Activated CD8-positive, alpha-beta memory T cell treated with anti-CD3 and anti-CD28 coated beads for 48 hours (primary cell): Measurements from ENCODE around the gene CLUH.

ENCODE experiments used
- DNase-seq, 3 experiments: peaks; one replicate each; pipeline ENCODE4 v3.0.0-alpha.2; 2020; ENCODE audit warnings: low read depth in 2 of 3, low spot score in 2 of 3

The CLUH gene

GRCh38 chr17:2722611-2723010 lies 11.0 kb upstream of the CLUH start:
- DNase-seq: no peak

GRCh38 chr17:2721603-2722002 lies 10.0 kb upstream of the CLUH start:
- DNase-seq: no peak

DNA sequence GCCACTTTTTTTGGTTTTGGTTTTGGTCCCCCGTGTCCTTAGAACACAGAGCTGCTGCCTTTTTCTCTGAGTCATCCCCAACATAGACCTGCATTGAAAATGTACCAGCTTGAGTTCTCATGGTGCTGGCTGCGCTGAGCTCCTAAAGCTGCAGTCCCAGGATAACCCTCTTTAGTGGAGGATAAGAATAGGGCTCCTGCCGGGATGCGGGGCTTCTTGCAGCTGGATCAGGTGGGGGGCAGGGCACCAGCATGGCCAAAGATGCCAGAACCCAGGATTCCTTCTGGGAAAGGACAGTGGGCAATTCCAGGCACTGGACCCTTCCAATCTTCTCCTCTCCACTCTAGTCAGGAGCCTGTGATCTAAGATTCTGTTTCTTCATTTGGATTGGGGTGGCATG lies 8.3 kb upstream of the CLUH start:
- no peak for DNase-seq

GRCh38 chr17:2718150-2718938 lies 6.8 kb upstream of the CLUH start:
- DNase-seq: no peak

DNA sequence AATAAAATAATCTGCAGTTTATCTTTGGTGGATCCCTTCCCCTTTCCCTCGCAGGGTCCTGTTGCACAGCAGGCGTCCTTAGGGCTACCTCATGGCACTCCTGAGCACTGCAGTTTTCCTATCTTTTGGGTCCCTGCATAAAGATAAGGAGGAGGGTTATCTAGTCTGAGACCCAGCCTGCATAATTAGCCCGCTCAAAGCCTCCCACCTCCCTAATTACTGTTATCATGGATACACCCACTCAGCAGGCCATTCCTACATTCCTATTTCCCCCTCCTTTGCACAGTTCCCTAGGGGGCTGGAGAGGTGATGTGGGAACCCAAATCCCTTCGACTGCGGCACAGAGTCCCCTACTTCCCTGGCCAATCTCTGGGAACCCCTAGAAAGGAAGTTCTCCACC lies 5.1 kb upstream of the CLUH start:
- DNase-seq: no peak

DNA sequence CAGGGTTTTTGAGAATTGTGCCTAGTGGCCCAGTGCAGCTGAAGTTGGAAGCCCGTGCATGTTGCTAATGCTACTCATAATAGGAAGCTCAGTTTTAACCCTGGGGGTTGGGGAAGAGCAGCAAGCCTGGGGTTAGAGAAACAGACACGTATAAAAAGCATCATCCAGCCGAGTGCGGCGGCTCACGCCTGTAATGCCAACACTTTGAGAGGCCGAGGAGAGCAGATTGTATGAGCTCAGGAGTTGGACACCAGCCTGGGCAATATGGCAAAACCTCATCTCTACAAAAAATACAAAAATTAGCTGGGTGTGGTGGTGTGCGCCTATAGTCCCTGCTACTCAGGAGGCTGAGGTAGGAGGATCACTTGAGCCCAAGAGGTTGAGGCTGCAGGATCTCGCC lies 2.3 kb upstream of the CLUH start:
- no peak for DNase-seq

DNA sequence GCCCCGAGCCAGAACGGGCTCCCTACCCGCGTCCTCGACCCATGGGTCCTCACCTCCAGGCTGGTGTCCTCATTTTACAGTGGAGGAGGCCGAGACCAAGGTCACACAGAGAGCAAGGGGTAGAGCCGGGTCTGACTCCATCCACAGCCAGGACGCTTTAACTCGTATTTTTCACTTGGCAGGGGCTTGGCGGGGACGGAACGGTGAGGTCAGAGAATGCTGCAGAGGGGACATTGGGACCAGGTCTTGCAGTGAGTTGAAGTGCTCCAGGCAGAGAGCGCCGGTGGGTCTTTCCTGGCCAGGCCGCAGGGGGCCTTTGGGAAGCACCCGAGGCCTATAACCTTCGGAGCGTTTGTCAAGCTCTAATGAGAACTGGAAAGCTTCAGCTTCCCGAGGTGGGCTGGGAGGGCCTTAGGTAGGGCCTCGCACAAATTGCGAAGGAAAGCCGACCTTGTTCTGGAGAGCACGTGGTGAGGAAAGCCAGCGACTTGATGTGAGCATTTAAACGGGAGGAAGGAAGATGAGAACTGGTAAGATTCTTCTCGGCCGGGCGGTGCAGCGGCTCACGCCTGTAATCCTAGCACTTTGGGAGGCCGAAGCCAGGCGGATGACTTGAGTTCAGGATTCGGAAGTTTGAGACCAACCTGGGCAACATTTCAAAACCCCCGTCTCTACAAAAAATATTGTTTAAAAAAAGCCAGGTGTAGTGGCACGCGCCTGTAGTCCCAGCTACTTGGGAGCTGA lies 908 bp upstream of the CLUH start:
- no peak for DNase-seq

GRCh38 chr17:2710803-2711607 lies 559 bp downstream of the CLUH start:
- DNase-seq: no peak

DNA sequence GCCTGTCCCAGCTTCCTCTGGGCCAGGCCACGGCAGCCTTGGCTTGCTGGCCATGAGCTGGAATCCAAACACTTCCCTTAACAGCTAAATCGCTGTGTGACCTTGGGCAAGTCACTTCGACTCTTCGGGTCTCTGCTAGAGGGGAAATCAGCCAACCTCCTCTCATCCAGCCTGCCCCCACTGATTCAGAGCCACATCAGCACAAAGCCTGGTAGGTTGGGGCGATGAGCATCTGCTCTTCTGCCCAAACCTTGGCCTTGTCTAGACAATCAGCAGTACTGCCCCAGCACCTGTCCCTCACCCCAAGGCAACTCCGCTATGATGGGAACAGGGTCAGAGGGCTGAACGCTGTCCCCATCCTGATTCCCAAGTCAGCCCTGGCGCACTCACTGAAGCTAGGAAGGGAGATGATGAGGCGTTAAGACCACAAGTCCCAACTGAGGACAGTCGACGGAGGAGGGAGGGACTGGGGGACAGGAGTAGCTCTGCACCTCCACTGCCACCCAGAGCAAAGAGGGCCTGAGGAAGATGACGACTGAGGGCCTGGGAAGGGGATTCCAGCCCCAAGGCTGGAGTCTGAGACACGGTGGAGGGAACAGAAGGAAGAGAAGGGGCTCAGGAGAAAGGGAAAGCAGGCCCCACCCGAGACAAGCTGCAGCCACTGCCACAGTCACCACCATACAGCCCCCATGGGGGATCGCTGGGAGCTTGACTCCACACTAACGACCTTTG lies 1.3 kb downstream of the CLUH start:
- no peak for DNase-seq

DNA sequence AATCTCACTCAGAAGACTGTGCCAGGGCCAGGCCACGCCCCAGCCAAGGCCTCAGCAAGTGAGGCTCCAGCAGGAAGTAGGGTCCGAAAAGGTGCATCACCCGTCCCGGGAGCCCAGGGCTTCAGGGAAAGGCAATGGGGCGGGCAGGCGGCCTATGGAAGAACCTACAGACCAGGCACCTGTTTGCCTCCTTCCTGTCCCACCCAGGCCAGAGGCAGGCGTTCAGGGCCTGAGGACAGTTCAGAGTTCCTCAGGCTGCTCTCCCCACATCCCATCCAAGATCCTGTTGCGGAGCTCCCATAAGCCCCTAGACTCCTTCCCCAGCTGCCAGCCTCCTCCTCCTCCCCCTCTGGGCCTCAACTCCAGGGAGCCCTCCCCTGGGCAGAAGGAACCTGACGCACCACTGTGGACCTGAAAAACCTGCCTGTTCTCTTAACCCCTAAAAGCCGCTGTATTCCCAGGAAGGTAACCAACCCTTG lies 2.3 kb downstream of the CLUH start:
- DNase-seq: no peak

- DNase-seq: no peak
Measured at GRCh38 chr17:2708585-2709182, 2.9 kb downstream of the CLUH start.

DNA sequence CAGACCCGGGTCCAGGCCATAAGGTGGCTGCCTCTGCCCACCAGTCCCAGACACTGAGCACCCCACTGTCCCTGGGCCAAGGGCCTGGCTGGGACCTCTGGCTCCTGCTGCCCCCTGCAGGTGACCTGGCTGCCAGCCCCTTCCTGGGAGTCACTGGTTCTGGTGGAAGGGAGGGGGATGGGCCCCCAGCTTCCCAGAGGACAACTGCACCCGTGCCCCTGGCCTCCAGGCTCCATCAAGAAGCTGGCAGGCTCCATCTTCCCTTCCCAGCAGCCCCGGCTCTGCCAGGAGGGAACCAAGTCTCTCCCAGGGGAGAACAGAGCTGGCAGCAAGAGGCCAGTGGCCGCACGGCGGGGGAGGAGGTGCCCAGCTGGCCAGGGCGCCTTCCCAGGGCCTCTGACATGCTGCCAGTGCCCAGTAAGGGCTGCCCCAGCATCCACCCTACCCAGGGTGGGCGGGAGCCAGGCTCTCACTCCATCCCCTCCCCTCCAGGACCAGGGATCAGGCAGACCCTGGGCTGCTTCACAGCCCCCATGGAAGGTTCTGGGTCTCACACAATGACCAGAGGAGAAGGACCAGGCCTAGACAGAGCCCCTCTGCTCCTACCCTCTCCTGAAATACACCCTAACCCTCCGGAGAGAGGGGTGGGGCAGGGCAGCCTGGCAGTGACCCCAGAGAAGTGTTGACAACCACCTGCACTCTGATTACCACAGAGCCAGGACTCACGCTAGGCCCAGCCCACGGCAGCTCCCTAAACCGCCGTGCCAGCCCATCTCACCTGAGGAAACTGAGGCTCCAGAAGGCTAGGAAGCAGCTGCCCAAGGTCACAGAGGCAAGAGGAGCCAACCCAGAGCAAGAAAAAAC lies 3.6 kb downstream of the CLUH start:
- DNase-seq: no peak

GRCh38 chr17:2706911-2707510 lies 4.6 kb downstream of the CLUH start:
- DNase-seq: no peak

DNA sequence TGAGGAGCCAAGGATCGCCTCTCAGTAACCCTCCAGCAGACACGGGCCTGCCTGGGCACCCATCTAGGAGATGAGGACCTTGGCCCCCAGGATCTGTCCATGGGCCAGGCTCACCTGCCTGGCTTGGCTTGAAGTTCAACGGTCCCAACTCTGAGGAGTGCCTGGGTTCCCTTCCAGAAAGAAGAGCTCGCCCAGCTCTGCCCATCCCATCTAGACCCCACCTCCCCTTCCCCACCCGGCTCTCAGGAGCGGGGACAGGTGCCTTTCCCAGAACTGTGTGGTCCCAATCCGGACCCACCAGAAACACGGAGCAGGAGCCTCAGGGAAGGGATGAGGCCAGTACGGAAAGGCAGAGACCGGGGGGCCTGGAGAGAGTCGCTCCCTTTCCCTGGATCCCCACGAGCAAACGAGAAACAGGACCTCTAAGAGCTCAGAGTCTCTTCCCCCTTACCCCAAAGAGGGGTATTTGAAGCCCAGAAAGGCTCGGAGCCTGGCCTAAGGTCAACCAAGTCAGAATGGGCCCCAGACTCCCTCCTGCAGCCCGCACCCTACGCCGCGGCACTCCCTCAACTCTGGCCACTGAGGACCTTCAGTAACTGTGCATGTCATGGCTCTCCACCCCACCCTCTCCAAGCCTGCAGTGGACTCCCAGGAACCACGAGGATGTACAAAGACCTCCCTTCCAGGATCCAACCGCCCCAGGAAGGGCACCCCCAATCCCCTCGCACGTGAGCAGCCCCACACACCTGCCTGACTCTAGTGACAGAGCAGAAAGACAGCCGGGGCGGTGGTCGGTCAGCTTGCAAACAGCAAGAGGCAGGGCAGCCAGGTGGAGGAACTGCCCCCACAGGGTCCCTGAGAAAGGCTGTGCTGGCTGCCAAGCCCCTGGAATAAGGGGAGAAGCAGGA lies 5.4 kb downstream of the CLUH start:
- no peak for DNase-seq

DNA sequence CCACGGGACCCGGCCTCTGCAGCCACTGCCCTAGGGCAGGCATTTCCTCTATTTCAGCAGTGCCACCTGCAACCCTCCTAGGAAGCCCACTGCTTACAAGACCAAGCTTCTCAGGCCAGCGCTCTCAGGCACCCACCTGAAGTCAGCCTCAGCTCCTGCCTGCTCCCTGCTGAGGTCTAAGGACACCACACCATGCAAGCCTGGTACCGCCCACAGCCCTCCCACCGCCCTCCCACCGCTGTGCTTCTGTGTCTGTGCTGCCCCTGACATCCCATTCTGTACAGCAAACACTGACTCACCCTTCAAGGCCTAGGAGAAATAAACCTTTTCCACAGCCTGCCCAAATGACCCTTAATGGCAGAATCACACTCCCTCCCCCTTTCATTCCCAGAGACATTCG lies 6.3 kb downstream of the CLUH start:
- no peak for DNase-seq

DNA sequence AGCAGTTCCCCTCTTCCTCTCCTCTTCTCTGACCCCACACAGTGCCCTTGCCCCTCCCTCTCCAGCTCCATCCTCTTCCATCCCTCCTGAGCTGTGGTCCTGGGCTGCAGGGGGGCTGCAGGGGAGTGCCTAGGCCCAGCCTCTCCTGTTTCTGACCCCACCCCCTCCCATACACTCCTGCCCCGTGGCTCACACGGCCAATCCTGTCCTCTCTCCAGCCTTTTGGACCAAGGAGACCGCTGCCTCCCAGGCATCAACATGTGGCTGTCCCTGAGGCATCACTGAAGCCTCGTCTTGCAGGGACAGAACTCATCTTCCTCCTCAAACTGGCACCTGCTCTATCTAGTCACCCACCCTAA lies 6.7 kb downstream of the CLUH start:
- no peak for DNase-seq

DNA sequence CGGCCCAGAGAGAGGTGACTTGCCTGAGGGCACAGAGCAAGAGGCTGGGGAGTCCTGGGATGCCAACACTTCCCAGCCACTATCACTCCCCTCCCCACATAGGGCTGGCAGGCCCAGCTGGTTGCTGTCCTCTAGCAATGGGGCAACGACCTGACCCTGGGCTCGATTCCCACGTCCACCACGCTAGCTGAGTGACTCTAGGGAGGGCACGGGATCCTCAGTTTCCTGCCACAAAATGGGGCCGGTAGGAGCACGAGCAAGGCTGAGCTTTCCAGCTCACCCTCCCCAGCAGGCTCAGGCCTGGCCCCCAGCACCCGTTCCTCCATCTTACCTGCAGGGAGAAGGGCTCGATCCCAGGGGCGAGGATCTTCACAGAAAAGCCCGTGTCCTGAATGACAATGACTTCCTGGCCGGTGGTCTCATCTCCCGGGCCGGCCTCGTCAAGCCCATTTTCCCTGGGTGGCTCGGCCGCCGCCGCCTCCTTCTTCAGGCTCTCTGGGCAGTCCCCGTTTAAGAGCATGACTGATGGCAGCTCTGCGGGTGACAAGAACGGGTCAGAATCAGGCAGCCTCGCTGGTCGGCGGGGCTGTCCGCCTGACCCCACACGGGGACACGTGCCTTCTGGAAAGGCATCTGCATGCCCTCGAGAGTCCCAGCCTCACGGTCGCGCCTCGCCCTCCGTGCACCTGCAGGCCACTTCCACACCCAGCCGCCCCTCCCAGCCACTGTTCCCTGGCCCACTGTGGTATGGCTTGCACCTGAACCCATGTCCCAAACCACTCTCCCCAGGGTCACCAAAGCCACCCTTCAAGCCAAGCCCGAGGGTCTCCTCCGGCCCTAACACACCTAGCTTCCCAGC lies 7.3 kb downstream of the CLUH start:
- DNase-seq: no peak
